HT1080 (cell line): ENCODE results near the gene BPGM. TPM values are rescaled to one million over a fixed set of nuclear protein-coding genes. Genes with fewer than 3 reads are reported as not detected.
"Not testable (repeated sequence)": the region's sequence is repeated elsewhere in the genome, so short reads cannot be mapped to it uniquely, and the experiment has no call there.

Experiments
- DNase-seq: peaks from one replicate; pipeline ENCODE4 v3.0.0-alpha.2; 2015; ENCODE audit warnings: low read depth
- total RNA-seq: library from RNA; depleted of rRNA; stranded (reverse); fragments of >200 nt; shearing (Covaris generic); gene quantifications from 2 replicates; pipeline ENCODE4 v1.2.3, GENCODE V29; 2014

Gene BPGM
- total RNA-seq, 1 experiment from 2014 or later, result 9.4 TPM

DNA sequence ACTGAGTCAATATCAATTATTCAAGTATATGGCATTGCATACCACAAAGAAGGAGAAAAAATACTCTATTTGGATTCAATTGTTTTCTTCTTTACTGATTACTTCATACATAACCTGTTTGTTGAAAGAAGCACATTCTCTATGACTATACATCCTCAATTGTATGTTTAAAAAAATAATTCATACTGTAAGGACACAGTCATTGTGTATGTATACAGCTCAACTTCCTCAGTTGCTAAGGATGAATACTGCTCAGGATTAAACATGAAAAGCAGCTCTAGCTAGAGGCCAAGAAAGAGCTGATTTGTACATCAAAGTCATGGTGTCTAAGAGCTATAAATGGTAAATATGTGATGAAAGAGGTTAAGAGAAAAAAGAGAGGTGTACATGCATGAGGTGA is 15.8 kb upstream of the BPGM start:
- peak; percentile 21 for DNase-seq

DNA sequence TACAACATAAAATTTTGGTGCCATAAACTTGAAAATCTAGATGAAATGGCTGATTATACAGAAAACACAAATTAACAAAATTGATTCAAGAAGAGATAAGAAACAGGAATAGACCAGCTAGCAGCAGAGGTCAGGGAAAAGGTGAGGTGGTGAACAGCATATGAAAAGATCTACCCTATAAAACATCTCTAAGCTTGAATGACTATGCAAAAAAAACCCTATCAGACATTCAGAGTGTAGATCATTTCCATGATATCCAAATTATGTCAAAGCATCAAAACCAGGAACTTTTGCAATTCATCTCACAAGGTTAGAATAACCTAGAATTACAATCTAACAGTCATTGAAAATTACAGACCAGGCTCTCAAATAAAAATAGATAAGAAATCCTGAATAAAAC is 14.6 kb upstream of the BPGM start:
- DNase-seq, result no peak

GRCh38 chr7:134632937-134633540 is 13.6 kb upstream of the BPGM start:
- peak; percentile 59 for DNase-seq

DNA sequence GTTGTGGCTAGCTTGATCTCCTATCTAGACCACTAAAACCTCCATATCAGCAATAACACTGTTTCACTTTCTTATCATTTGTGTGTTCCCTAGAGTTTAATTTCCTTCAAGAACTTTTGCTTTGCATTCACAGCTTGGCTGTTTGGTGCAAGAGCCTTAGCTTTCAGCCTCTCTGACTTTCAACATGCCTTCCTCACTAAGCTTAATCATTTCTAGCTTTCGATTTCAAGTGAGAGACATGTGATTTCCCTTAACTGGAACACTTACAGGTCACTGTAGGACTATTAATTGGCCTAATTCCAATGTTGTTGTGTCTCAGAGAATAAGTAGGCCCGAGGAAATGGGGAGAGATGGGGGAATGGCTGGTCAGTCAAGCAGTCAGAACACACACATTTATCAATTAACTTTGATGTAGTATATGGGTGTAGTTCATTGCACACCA is 10.6 kb upstream of the BPGM start:
- no peak for DNase-seq

- DNase-seq, result no peak
Measured at GRCh38 chr7:134637441-134637840, 9.2 kb upstream of the BPGM start.

DNA sequence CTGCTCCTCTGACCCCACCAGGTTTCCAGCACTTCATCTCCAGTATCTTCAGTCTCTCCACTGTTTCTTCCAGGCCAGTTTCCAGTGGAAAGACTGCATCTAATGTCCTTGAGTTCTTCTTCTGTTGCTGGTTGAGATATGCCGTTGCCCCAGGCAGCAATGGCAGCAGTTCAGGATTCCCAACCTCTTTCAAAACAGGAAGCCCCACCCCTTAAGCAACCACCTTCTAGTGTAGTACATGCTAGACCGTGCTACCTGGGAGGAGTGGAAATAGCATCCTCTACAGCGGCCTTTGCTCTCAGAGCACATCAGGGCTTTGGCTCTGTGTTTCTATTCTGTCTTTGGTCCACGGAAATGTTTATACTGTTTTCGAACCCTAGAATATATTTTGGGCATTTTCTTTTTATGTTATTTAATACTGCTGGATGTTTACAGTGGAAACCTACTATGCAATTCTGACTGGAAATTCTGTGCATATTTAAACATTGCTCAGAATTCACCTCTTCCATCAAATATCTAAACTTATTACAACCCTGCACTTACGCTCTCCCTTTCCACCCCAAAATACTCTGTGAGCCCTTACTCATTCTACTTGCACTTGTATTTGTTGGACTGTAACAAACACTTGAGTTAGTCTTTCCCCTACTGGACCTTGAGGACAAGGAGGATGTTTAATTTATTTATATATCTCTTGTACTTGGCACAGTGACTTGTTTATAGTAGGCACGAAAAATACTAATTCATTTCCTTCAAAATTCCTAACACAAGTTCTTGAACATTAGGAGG is 8.5 kb upstream of the BPGM start:
- DNase-seq, result no peak

GRCh38 chr7:134639061-134639460 is 7.6 kb upstream of the BPGM start:
- no peak for DNase-seq

- no peak for DNase-seq
Measured at GRCh38 chr7:134639683-134640279, 6.9 kb upstream of the BPGM start.

DNA sequence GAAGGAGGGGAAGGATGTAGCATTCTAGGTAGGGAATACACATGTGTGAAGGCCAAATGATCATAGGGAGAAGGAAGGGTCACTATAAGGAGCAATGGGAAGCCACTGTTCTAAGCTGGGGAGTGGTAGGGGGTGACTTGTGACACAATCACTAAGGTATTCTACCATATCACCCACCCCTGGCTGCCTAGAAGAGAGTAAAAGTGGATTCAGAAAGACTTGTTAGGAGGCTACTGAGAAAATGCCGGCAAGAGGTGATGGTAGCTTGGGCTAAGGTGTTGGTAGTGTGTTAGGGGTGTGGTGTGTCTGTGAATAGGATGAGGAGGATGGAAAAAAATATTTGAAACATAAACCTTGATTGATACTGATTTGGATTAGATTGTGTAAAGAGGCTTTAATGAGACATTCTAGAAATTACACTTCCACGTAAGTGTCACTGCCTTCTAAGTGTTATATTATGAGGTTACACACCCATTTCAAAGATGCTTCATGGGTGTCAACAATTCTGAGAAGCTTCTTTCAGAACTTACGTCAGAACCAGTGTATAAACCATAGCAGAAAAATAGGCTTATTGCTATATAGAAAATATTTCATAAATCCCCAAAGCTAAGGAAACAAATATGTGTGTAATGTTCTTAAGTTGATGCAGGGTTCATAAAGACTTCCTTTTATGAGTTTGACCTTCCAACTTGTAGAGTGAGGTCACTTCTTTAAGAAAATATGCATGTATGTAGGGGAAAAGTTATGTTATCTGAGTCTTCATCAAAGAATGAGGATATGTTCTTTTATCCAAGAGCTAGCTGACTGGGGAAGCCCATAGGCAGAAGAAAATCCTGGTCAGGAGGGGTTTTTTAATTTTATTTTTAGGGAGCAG is 5.6 kb upstream of the BPGM start:
- no peak for DNase-seq

- not testable (repeated sequence) for DNase-seq
Measured at GRCh38 chr7:134641981-134642380, 4.7 kb upstream of the BPGM start.

DNA sequence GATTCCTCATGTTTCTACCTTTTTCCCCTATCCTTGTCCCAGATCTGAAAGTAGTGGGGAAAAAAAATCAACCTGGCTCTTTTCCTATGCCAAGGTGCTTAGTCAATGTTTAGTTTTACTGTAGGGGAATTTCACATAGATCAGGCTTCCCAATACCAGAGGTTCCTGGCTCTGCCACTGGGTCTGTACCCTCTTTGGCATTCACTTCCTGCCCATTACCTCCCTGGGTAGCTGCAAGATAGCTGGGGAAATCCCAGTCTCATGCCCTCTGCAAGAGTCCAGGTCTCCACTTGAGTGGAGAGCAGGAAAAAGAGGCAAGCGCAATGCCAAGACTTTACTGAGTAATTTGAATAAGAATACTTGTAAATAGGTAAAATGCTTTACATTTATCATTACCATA is 3.5 kb upstream of the BPGM start:
- no peak for DNase-seq

- DNase-seq, result no peak
Measured at GRCh38 chr7:134645478-134645877, 1.2 kb upstream of the BPGM start.

- peak; percentile 8 for DNase-seq
Measured at GRCh38 chr7:134645935-134646334, 718 bp upstream of the BPGM start.

DNA sequence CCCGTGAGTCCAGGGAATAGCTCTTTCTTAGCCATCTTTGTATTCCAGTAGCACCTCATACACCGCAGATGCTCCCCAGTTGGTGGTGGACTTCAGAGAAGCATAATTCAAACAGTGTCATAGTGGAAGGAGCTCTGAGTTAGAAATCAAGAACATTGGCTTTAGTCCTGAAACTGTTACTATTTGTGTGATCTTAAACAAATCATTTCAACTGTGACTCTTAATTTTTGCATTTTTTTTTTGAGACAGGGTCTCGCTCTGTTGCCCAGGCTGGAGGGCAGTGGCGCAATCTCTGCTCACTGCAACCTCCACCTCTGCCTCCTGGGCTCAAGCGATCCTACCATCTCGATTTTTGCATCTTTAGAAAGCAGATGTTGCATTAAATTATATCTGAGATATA is 1.8 kb downstream of the BPGM start:
- DNase-seq, result no peak

- DNase-seq, result no peak
Measured at GRCh38 chr7:134649226-134649775, 2.6 kb downstream of the BPGM start.

- no peak for DNase-seq
Measured at GRCh38 chr7:134651991-134652390, 5.3 kb downstream of the BPGM start.

- no peak for DNase-seq
Measured at GRCh38 chr7:134654104-134654775, 7.6 kb downstream of the BPGM start.

DNA sequence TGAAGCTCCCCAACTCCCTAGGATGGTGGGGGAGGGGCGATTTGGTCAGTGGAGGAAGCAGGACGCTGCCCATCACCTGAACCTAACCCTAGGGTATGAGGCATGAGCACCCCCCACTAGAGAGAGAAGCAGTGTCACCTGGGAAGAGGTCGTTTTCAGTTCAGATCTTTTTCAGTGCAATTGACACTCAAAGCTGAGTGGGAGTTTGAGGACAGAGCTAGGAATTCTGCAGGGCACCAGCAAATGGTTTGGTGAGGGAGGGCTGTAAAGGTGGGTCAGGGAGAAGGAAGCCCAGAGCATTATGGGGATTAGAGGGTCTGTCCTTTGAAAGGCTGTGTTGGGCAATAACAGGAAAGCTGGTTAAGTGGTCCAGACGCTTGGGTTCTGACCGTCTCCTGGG is 10.9 kb downstream of the BPGM start:
- no peak for DNase-seq

GRCh38 chr7:134660242-134660785 is 13.7 kb downstream of the BPGM start:
- DNase-seq, result no peak

GRCh38 chr7:134660961-134661376 is 14.3 kb downstream of the BPGM start:
- no peak for DNase-seq
